ENCODE measurements around the gene ZNF784. TPM values are rescaled to one million over a fixed set of nuclear protein-coding genes. Genes with fewer than 3 reads are reported as not detected.

ZNF784 gene
- total and polyA plus RNA-seq, 10 of the 15 experiments (the other 5 are each of a cell fraction or from before 2014, with no cell fraction given): 0.10 to 5.2 (median 1.8) TPM

- TF ChIP-seq SRF (IDR thresholded peaks at IDR 0.05; ENCODE audit: low read depth in 2 of 2, low read length in 2 of 2): no peak
- TF ChIP-seq USF1 (IDR thresholded peaks at IDR 0.05; ENCODE audit: borderline replicate concordance, extremely low read length, insufficient read depth, low read depth, low read length): no peak
- TF ChIP-seq STAT3 (IDR thresholded peaks at IDR 0.05; ENCODE audit: low read depth, low read length): peak; percentile 10; the same call in 1 of the 2 replicates
- TF ChIP-seq YBX1 (IDR thresholded peaks at IDR 0.05): no peak
- peak; percentile 74 for TF ChIP-seq PKNOX1 (IDR thresholded peaks at IDR 0.05)
- 0 out of 2 replicates have a peak, but pooled peaks have one; percentile 16 for TF ChIP-seq PML (IDR thresholded peaks at IDR 0.05; ENCODE audit: low read length)
- no peak; the same call in 1 of the 2 replicates for TF ChIP-seq POLR2AphosphoS2 (IDR thresholded peaks at IDR 0.05; ENCODE audit: low read depth, low read length)
- no peak for TF ChIP-seq HDAC2 (IDR thresholded peaks at IDR 0.05)
- TF ChIP-seq HCFC1 (IDR thresholded peaks at IDR 0.05; ENCODE audit: low read length): no peak
- no peak for TF ChIP-seq PRDM15 (CRISPR knock-in tag; IDR thresholded peaks at IDR 0.05)
These were observed 30.0 kb upstream of the ZNF784 start (continued) for GRCh38 chr19:55654323-55654867.
